Neural progenitor cell (in vitro differentiated cells): Measurements from ENCODE around the gene SLC30A2.

Experiments
- EZH2 ChIP-seq: fragments of 200-600 bp; sonication (generic); IDR thresholded peaks from 2 replicates; pipeline ENCODE4 v1.6.1; 2017; ENCODE audit warnings: antibody characterized with exemption, mild to moderate bottlenecking, moderate library complexity
- TF ChIP-seq, protein P1 (sequence below): fragments of 200-600 bp; sonication (generic); IDR thresholded peaks from 2 replicates; pipeline ENCODE4 v1.5.1; 2017; ENCODE audit warnings: antibody characterized with exemption, mild to moderate bottlenecking

GRCh38 chr1:25990702-25991395 lies 55.1 kb downstream of the SLC30A2 start:
- TF ChIP-seq, protein P1, sequence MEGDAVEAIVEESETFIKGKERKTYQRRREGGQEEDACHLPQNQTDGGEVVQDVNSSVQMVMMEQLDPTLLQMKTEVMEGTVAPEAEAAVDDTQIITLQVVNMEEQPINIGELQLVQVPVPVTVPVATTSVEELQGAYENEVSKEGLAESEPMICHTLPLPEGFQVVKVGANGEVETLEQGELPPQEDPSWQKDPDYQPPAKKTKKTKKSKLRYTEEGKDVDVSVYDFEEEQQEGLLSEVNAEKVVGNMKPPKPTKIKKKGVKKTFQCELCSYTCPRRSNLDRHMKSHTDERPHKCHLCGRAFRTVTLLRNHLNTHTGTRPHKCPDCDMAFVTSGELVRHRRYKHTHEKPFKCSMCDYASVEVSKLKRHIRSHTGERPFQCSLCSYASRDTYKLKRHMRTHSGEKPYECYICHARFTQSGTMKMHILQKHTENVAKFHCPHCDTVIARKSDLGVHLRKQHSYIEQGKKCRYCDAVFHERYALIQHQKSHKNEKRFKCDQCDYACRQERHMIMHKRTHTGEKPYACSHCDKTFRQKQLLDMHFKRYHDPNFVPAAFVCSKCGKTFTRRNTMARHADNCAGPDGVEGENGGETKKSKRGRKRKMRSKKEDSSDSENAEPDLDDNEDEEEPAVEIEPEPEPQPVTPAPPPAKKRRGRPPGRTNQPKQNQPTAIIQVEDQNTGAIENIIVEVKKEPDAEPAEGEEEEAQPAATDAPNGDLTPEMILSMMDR = no peak
- TF ChIP-seq EZH2 = no peak
